Medulla oblongata (tissue), 1 donor: ENCODE data around the gene WDFY4.
A peak's percentile ranks its signal among the peaks of the same experiment; 100 is the strongest.

ENCODE experiments used
- DNase-seq: peaks from one replicate; pipeline ENCODE4 v3.0.0-alpha.2; 2015; ENCODE audit errors: extremely low spot score

The WDFY4 gene

GRCh38 chr10:48976196-48976595, 291.5 kb downstream of the WDFY4 start:
- DNase-seq: peak; percentile 26

GRCh38 chr10:48978318-48978717, 293.6 kb downstream of the WDFY4 start:
- no peak for DNase-seq

- DNase-seq: peak; percentile 47
Observed at GRCh38 chr10:48981310-48981907, 296.7 kb downstream of the WDFY4 start.

GRCh38 chr10:48982584-48982983, 297.9 kb downstream of the WDFY4 start:
- DNase-seq: no peak

- no peak for DNase-seq
Observed at GRCh38 chr10:48983648-48984351, 299.1 kb downstream of the WDFY4 start.

GRCh38 chr10:48985621-48986158, 301.0 kb downstream of the WDFY4 start:
- DNase-seq: no peak

GRCh38 chr10:48990226-48990625, 305.6 kb downstream of the WDFY4 start:
- peak; percentile 73 for DNase-seq

GRCh38 chr10:48993627-48994026, 309.0 kb downstream of the WDFY4 start:
- DNase-seq: no peak

GRCh38 chr10:48996329-48996728, 311.7 kb downstream of the WDFY4 start:
- no peak for DNase-seq

GRCh38 chr10:48999346-48999745, 314.7 kb downstream of the WDFY4 start:
- DNase-seq: no peak

- DNase-seq: no peak
Observed at GRCh38 chr10:49000437-49001398, 316.0 kb downstream of the WDFY4 start.

GRCh38 chr10:49001402-49001801, 316.7 kb downstream of the WDFY4 start:
- no peak for DNase-seq

GRCh38 chr10:49001870-49002672, 317.4 kb downstream of the WDFY4 start:
- no peak for DNase-seq

- DNase-seq: no peak
Observed at GRCh38 chr10:49005270-49005669, 320.6 kb downstream of the WDFY4 start.

GRCh38 chr10:49007129-49007528, 322.5 kb downstream of the WDFY4 start:
- no peak for DNase-seq

GRCh38 chr10:49008091-49008490, 323.4 kb downstream of the WDFY4 start:
- DNase-seq: no peak

GRCh38 chr10:49008505-49009198, 324.0 kb downstream of the WDFY4 start:
- no peak for DNase-seq

GRCh38 chr10:49009199-49009979, 324.7 kb downstream of the WDFY4 start:
- DNase-seq: no peak

GRCh38 chr10:49010295-49010694, 325.6 kb downstream of the WDFY4 start:
- peak; percentile 9 for DNase-seq

- DNase-seq: no peak
Observed at GRCh38 chr10:49010865-49011264, 326.2 kb downstream of the WDFY4 start.
